ENCODE measurements around the gene PIK3C2B. TPM values are rescaled to one million over a fixed set of nuclear protein-coding genes. Genes with fewer than 3 reads are reported as not detected.
A peak's percentile ranks its signal among the peaks of the same experiment; 100 is the strongest.
"Not testable (repeated sequence)": the region's sequence is repeated elsewhere in the genome, so short reads cannot be mapped to it uniquely, and the experiment has no call there.

Gene PIK3C2B
- polyA plus RNA-seq, 2 donors: 7.8 to 14.2 TPM

DNA sequence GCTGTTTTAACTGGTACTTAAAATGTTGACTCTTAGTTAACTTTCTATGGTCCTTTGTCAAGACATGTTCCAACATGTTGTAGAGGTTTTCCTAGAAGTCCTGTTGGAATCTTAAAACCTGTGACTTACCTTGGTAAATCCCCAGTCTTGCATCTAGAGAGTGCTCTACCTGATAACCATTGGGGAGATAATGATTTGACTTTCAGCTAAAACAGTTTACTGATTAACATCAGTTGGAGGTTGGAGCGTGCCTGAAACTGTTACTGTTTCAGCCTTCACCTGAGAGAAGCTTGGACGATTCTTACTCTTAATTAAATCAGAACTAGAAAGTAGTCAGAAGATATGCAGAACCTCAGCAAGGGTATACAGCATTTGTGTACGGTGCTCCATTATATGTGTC lies 30.4 kb upstream of the PIK3C2B start:
- peaks cover 10 to 19% of the 10 kb centered on the region in 2 donors for H3K36me3 ChIP-seq (ENCODE audit: control insufficient read depth in 2 of 2, insufficient read depth in 2 of 2, low read length in 1 of 2)
- no peak overlapping the region for H3K4me3 ChIP-seq (ENCODE audit: low read depth in 1 of 2, low read length in 2 of 2)
- H3K27ac ChIP-seq (ENCODE audit: low read depth in 2 of 2, low read length in 1 of 2): no peak overlapping the region
- WGBS, 2 donors: 74 to 82% methylated on average over 3 of the region's 3 CpGs
- no peaks in the 10 kb centered on the region for H3K27me3 ChIP-seq (ENCODE audit: control insufficient read depth in 1 of 2, insufficient read depth in 2 of 2, low read length in 2 of 2)
- no peaks in the 10 kb centered on the region for H3K4me1 ChIP-seq (ENCODE audit: control insufficient read depth in 2 of 2, insufficient read depth in 2 of 2, low read length in 1 of 2)
- H3K9me3 ChIP-seq (ENCODE audit: control insufficient read depth in 2 of 2, insufficient read depth in 1 of 2, low read depth in 1 of 2, low read length in 1 of 2): peaks cover 0 to 5% of the 10 kb centered on the region in 2 donors

DNA sequence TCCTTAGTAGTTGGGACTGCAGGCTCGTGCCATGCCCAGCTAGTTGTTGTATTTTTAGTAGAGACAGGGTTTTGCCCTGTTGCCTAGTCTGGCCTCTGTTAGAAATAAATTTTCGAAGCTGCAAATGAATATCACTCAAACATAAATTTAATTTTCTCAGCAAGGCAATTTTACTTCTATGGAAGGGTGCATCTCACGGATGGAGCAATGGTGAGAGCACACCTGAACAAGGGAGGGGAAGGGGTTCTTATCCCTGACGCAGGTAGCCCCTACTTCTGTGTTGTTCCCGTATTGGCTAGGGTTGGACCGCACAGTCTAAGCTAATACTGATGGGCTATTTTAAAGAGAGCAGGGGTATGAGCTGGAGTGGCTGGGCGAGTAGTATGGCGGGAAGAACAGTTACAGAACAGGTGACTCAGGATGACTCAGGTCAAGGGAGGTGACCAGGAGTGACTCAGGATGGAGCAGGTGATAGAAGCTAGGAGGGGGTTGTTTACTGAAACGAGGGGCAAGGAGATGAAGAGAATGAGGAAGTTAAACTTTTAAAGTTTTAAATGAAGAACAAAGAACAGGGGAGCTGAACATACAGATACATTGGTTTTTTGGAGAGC lies 29.1 kb upstream of the PIK3C2B start:
- Histone ChIP-seq H3K27me3 (ENCODE audit: control insufficient read depth in 1 of 2, insufficient read depth in 2 of 2, low read length in 2 of 2) (no peaks in the 10 kb centered on the region), H3K36me3 (ENCODE audit: control insufficient read depth in 2 of 2, insufficient read depth in 2 of 2, low read length in 1 of 2) (peaks cover 4 to 10% of the 10 kb centered on the region in 2 donors), H3K9me3 (ENCODE audit: control insufficient read depth in 2 of 2, insufficient read depth in 1 of 2, low read depth in 1 of 2, low read length in 1 of 2) (peaks cover 0 to 5% of the 10 kb centered on the region in 2 donors), H3K4me3 (ENCODE audit: low read depth in 1 of 2, low read length in 2 of 2) (no peak overlapping the region), H3K27ac (ENCODE audit: low read depth in 2 of 2, low read length in 1 of 2) (no peak overlapping the region), H3K4me1 (ENCODE audit: control insufficient read depth in 2 of 2, insufficient read depth in 2 of 2, low read length in 1 of 2) (peaks cover 0 to 2% of the 10 kb centered on the region in 2 donors)
- WGBS, 2 donors: 85% methylated on average over 9 of the region's 9 CpGs

DNA sequence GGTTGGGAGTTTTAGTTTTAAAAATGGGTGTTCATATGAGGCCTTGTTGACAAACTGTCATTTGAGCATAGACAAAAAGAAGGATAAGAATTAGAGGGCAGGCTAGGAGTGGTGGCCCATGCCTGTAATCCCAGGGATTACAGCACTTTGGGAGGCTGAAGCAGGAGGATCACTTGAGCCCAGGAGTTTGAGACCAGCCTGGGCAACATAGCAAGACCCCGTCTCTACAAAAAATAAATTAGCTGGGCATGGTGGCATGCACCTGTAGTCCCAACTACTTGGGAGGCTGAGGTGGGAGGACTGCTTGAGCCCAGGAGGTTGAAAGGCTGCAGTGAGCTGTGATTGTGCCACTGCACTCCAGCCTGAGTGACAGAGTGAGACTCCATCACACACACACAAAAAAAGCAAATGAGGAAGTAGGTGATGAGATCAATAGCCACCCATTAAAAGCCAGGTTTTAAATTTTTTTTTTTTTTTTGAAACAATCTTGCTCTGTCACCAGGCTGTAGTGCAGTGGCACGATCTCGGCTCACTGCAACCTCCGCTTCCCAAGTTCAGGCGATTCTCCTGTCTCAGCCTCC lies 27.4 kb upstream of the PIK3C2B start:
- not testable (repeated sequence) for H3K27ac ChIP-seq (ENCODE audit: low read depth in 2 of 2, low read length in 1 of 2); H3K9me3 ChIP-seq (ENCODE audit: control insufficient read depth in 2 of 2, insufficient read depth in 1 of 2, low read depth in 1 of 2, low read length in 1 of 2); H3K27me3 ChIP-seq (ENCODE audit: control insufficient read depth in 1 of 2, insufficient read depth in 2 of 2, low read length in 2 of 2); H3K4me3 ChIP-seq (ENCODE audit: low read depth in 1 of 2, low read length in 2 of 2); H3K36me3 ChIP-seq (ENCODE audit: control insufficient read depth in 2 of 2, insufficient read depth in 2 of 2, low read length in 1 of 2); H3K4me1 ChIP-seq (ENCODE audit: control insufficient read depth in 2 of 2, insufficient read depth in 2 of 2, low read length in 1 of 2)
- WGBS, 2 donors: 83 to 91% methylated on average over 5 of the region's 5 CpGs

- WGBS, 2 donors: 40 to 49% methylated on average over 5 of the region's 5 CpGs
- H3K27ac ChIP-seq (ENCODE audit: low read depth in 2 of 2, low read length in 1 of 2): no peak overlapping the region
- H3K36me3 ChIP-seq (ENCODE audit: control insufficient read depth in 2 of 2, insufficient read depth in 2 of 2, low read length in 1 of 2): peaks cover 0 to 2% of the 10 kb centered on the region in 2 donors
- peaks cover 0 to 5% of the 10 kb centered on the region in 2 donors for H3K9me3 ChIP-seq (ENCODE audit: control insufficient read depth in 2 of 2, insufficient read depth in 1 of 2, low read depth in 1 of 2, low read length in 1 of 2)
- no peaks in the 10 kb centered on the region for H3K27me3 ChIP-seq (ENCODE audit: control insufficient read depth in 1 of 2, insufficient read depth in 2 of 2, low read length in 2 of 2)
- H3K4me3 ChIP-seq (ENCODE audit: low read depth in 1 of 2, low read length in 2 of 2): no peak overlapping the region
- peaks cover 2 to 5% of the 10 kb centered on the region in 2 donors for H3K4me1 ChIP-seq (ENCODE audit: control insufficient read depth in 2 of 2, insufficient read depth in 2 of 2, low read length in 1 of 2)
Observed at GRCh38 chr1:204520834-204521709, 26.5 kb upstream of the PIK3C2B start.

DNA sequence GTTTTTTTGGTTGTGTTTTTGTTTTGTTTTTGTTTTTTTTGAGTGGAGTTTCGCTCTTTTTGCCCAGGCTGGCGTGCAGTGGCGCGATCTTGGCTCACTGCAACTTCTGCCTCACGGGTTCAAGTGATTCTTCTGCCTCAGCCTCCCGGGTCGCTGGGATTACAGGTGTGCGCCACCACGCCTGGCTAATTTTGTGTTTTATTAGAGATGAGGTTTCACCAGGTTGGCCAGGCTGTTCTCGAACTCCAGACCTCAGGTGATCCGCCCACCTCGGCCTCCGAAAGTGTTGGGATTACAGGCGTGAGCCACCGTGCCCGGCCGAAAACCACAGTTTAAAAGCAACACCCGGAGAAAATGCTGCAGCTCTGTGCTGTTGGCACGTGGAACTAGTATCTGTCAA lies 22.8 kb upstream of the PIK3C2B start:
- 84 to 85% methylated on average over 19 of the region's 19 CpGs for WGBS, 2 donors

DNA sequence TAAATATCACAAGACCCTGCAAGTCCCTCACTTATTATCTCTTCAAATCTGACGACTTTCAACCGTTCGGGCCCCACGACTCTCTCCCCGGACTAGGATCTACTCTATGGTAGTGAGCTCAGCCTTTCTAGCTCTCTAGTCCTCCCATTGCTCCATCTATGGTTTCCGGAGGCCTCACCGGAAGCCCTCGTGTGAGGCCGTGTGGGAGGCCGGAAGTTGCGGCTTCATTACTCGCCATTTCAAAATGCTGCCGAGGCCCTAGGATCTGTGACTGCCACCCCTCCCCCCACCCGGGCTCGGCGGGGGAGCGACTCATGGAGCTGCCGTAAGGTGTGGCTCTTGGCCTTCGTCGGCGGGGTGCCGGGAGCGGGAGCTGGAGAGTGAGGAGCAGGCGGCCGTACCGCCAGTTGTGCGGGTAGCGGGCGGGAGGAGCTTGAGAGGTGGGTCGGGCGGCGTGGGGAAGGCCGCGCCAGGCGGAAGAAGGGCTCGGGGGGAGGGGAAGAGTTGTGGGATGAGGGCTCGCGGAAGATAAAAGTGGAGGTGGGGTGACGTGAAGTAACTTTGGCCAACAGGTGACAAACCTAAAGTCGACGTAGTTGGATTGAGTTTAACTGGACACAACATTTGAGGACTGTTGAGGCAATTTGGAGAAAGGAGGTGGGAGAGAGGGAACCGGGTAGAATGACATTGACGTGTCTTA lies 21.7 kb upstream of the PIK3C2B start, which contains the start of gene MDM4:
TSS of gene MDM4 (plus strand) at position 227 of the 700 bp plus-strand sequence. CDS start 9,113 bp downstream, outside the sequence.
- Histone ChIP-seq H3K27me3 (ENCODE audit: control insufficient read depth in 1 of 2, insufficient read depth in 2 of 2, low read length in 2 of 2) (no peaks in the 10 kb centered on the region), H3K4me1 (ENCODE audit: control insufficient read depth in 2 of 2, insufficient read depth in 2 of 2, low read length in 1 of 2) (peaks cover 2 to 5% of the 10 kb centered on the region in 2 donors), H3K36me3 (ENCODE audit: control insufficient read depth in 2 of 2, insufficient read depth in 2 of 2, low read length in 1 of 2) (no peaks in the 10 kb centered on the region), H3K4me3 (ENCODE audit: low read depth in 1 of 2, low read length in 2 of 2) (peak within 1 kb of the TSS; percentile 81 to 85), H3K27ac (ENCODE audit: low read depth in 2 of 2, low read length in 1 of 2) (peak within 1 kb of the TSS; percentile 99), H3K9me3 (ENCODE audit: control insufficient read depth in 2 of 2, insufficient read depth in 1 of 2, low read depth in 1 of 2, low read length in 1 of 2) (no peaks in the 10 kb centered on the region)
- 0 to 1% methylated on average over 43 of the region's 43 CpGs for WGBS, 2 donors

More for the DNA sequence above, 22.8 kb upstream of the PIK3C2B start:
- H3K27ac ChIP-seq (ENCODE audit: low read depth in 2 of 2, low read length in 1 of 2); H3K9me3 ChIP-seq (ENCODE audit: control insufficient read depth in 2 of 2, insufficient read depth in 1 of 2, low read depth in 1 of 2, low read length in 1 of 2); H3K4me1 ChIP-seq (ENCODE audit: control insufficient read depth in 2 of 2, insufficient read depth in 2 of 2, low read length in 1 of 2); H3K27me3 ChIP-seq (ENCODE audit: control insufficient read depth in 1 of 2, insufficient read depth in 2 of 2, low read length in 2 of 2); H3K36me3 ChIP-seq (ENCODE audit: control insufficient read depth in 2 of 2, insufficient read depth in 2 of 2, low read length in 1 of 2): not testable (repeated sequence)
- peak overlapping the region in 1 of 2 donors; percentile 81 for H3K4me3 ChIP-seq (ENCODE audit: low read depth in 1 of 2, low read length in 2 of 2)

DNA sequence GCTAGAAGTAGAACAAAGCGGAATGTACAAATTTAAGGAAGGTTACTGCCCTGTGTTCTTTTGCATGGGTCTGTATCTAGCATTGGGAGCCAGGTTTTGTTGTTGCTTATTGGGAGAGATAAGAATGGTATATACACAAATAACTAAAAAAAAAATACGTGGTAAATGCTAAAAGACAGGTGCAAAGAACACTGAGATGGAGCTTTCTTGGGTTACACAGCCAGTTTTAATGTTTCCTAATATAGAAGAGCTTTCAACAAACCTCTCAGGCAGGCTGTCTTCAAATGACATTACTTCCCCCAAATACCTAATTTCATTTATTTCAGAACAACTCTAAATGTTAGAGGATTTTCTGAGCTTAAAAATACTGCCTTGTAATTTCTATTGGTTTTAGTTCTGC lies 20.2 kb upstream of the PIK3C2B start:
- Histone ChIP-seq H3K4me3 (ENCODE audit: low read depth in 1 of 2, low read length in 2 of 2) (no peak overlapping the region), H3K9me3 (ENCODE audit: control insufficient read depth in 2 of 2, insufficient read depth in 1 of 2, low read depth in 1 of 2, low read length in 1 of 2) (no peaks in the 10 kb centered on the region), H3K27me3 (ENCODE audit: control insufficient read depth in 1 of 2, insufficient read depth in 2 of 2, low read length in 2 of 2) (no peaks in the 10 kb centered on the region), H3K27ac (ENCODE audit: low read depth in 2 of 2, low read length in 1 of 2) (no peak overlapping the region), H3K4me1 (ENCODE audit: control insufficient read depth in 2 of 2, insufficient read depth in 2 of 2, low read length in 1 of 2) (peaks cover 2 to 5% of the 10 kb centered on the region in 2 donors), H3K36me3 (ENCODE audit: control insufficient read depth in 2 of 2, insufficient read depth in 2 of 2, low read length in 1 of 2) (no peaks in the 10 kb centered on the region)
- WGBS, 2 donors: 64 to 70% methylated on average over 2 of the region's 2 CpGs

DNA sequence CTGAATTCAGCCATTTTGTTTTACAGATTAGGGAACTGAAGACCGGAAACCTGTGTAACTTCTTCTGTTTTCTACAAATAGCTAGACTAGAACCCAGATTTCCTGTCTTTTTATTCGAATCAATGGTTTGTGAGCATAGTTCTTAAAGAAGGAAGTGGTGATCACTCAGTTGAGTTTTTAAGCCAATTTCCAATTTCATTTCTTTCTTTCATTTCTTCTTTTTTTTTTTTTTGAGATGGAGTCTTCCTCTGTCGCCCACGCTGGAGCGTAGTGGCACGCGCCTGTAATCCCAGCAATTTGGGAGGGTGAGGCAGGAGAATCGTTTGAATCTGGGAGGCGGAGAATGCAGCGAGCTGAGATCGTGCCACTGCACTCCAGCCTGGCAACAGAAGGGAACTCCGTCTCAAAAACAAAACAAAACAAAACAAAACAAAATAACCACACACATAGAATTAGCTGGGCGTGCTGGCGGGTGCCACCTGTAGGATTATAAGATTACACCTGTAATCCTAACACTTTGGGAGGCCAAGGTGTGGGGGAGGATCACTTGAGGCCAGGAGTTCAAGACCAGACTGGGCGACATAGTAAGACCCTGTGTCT lies 18.6 kb upstream of the PIK3C2B start:
- no peaks in the 10 kb centered on the region for H3K9me3 ChIP-seq (ENCODE audit: control insufficient read depth in 2 of 2, insufficient read depth in 1 of 2, low read depth in 1 of 2, low read length in 1 of 2)
- H3K27me3 ChIP-seq (ENCODE audit: control insufficient read depth in 1 of 2, insufficient read depth in 2 of 2, low read length in 2 of 2): no peaks in the 10 kb centered on the region
- H3K4me1 ChIP-seq (ENCODE audit: control insufficient read depth in 2 of 2, insufficient read depth in 2 of 2, low read length in 1 of 2): peaks cover under 1 to 5% of the 10 kb centered on the region in 2 donors
- peak overlapping the region in 1 of 2 donors; percentile 40 for H3K27ac ChIP-seq (ENCODE audit: low read depth in 2 of 2, low read length in 1 of 2)
- no peaks in the 10 kb centered on the region for H3K36me3 ChIP-seq (ENCODE audit: control insufficient read depth in 2 of 2, insufficient read depth in 2 of 2, low read length in 1 of 2)
- no peak overlapping the region for H3K4me3 ChIP-seq (ENCODE audit: low read depth in 1 of 2, low read length in 2 of 2)
- 57 to 64% methylated on average over 15 of the region's 15 CpGs for WGBS, 2 donors

DNA sequence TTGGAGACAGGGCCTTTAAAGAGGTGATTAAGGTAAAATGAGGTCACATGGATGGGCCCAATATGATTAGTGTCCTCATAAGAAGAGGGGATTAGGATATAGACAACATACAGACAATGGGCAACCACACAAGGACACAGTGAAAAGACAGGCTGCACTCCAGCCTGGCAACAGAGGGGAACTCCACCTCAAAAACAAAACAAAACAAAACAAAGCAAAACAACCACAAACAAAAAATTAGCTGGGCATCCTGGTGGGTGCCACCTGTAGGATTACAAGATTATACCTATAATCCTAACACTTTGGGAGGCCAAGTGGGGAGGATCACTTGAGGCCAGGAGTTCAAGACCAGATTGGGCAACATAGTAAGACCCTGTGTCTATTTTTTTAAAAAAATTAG lies 16.8 kb upstream of the PIK3C2B start:
- no peaks in the 10 kb centered on the region for H3K36me3 ChIP-seq (ENCODE audit: control insufficient read depth in 2 of 2, insufficient read depth in 2 of 2, low read length in 1 of 2)
- H3K4me3 ChIP-seq (ENCODE audit: low read depth in 1 of 2, low read length in 2 of 2): no peak overlapping the region
- no peaks in the 10 kb centered on the region for H3K27me3 ChIP-seq (ENCODE audit: control insufficient read depth in 1 of 2, insufficient read depth in 2 of 2, low read length in 2 of 2)
- H3K4me1 ChIP-seq (ENCODE audit: control insufficient read depth in 2 of 2, insufficient read depth in 2 of 2, low read length in 1 of 2): peaks cover 0 to 6% of the 10 kb centered on the region in 2 donors
- H3K27ac ChIP-seq (ENCODE audit: low read depth in 2 of 2, low read length in 1 of 2): no peak overlapping the region
- H3K9me3 ChIP-seq (ENCODE audit: control insufficient read depth in 2 of 2, insufficient read depth in 1 of 2, low read depth in 1 of 2, low read length in 1 of 2): no peaks in the 10 kb centered on the region
